Prostate gland (tissue), 2 donors: ENCODE measurements around the gene SPTBN1. TPM values are rescaled to one million over a fixed set of nuclear protein-coding genes. Genes with fewer than 3 reads are reported as not detected.

ENCODE experiments used
- DNase-seq: peaks from one replicate; pipeline ENCODE4 v3.0.0-alpha.2; 2019; ENCODE audit warnings: low spot score
- H3K27ac ChIP-seq, 2 donors: fragments of 200-600 bp; sonication (generic); 2 replicates each; pipeline ENCODE4 v1.5.1; 2017 to 2019
- H3K27me3 ChIP-seq: fragments of 200-600 bp; sonication (generic); replicated peaks from 2 replicates; pipeline ENCODE4 v1.5.1; 2019; ENCODE audit not compliant: insufficient read depth
- H3K36me3 ChIP-seq, 2 donors: fragments of 200-600 bp; sonication (generic); 1 replicate in 1 of 2; 2 replicates in 1 of 2; pipeline versions ENCODE4 v1.5.1 to v1.8.1; 2017 to 2019
- H3K4me1 ChIP-seq: fragments of 200-600 bp; sonication (generic); replicated peaks from 2 replicates; pipeline ENCODE4 v1.5.1; 2019
- H3K4me3 ChIP-seq, 2 donors: fragments of 200-600 bp; sonication (generic); 2 replicates each; pipeline ENCODE4 v1.5.1; 2017 to 2019
- H3K9me3 ChIP-seq: fragments of 200-600 bp; sonication (generic); 2 replicates; pipeline ENCODE4 v1.5.1; 2017
- CTCF ChIP-seq, 4 experiments: fragments of 200-600 bp in 2 of 4; fragments of 450-650 bp in 2 of 4; sonication (generic) in 2 of 4; IDR thresholded peaks; 1 replicate in 3 of 4; 2 replicates in 1 of 4; pipeline ENCODE4 v1.5.1; 2016 to 2019; ENCODE audit warnings: antibody characterized with exemption in 4 of 4, mild to moderate bottlenecking in 2 of 4, moderate library complexity in 2 of 4
- POLR2A ChIP-seq: fragments of 450-650 bp; IDR thresholded peaks from one replicate; pipeline ENCODE4 v1.6.1; 2016; ENCODE audit warnings: antibody characterized with exemption, mild to moderate bottlenecking
- POLR2AphosphoS5 ChIP-seq: sonication (generic); formaldehyde crosslinking; IDR thresholded peaks from one replicate; pipeline ENCODE4 v1.6.1; 2017; ENCODE audit warnings: antibody characterized with exemption
- WGBS: methylation state at CpG from one replicate; pipeline ENCODE4 v1.1.5; 2018; 5-methylcytosine and 5-hydroxymethylcytosine counted together
- intact Hi-C: fragments of 100-400 bp; cut with DNase I; formaldehyde crosslinking; loops from one replicate; pipeline ENCODE4 v1.14.2; 2022
- total RNA-seq, 2 donors: library from RNA; depleted of rRNA; stranded (reverse); fragments of >200 nt; gene quantifications; one replicate each; pipeline ENCODE4 v1.1.0, GENCODE V29; 2016

Gene SPTBN1
- total RNA-seq, 2 donors from 2014 or later = 146 to 348 TPM

DNA sequence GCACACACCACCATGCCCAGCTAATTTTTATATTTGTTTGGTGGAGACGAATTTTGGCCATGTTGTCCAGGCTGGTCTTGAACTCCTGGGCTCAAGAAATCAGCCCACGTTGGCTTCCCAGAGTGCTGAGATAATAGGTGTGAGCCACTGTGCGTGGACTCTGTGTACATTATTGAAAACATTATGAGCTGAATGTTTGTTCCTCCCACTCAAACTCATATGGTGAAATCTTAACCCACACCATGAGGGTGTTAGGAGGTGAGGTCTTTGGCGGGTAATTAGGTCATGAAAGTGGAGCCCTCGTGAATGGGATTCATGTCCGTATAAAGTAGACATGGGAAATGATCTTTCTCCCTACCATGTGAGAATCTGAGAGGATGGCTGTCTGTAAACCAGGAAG, 83.6 kb downstream of the SPTBN1 start:
- DNase-seq = no peak
- WGBS = 92% methylated on average over 6 of the region's 6 CpGs
- H3K4me3 ChIP-seq = no peak overlapping the region
- H3K9me3 ChIP-seq = no peaks in the 10 kb centered on the region
- no peak for TF ChIP-seq POLR2AphosphoS5
- no peak for TF ChIP-seq POLR2A
- no peak for TF ChIP-seq CTCF (IDR thresholded peaks at IDR 0.05)
- no peaks in the 10 kb centered on the region for H3K4me1 ChIP-seq
- no peaks in the 10 kb centered on the region for H3K27me3 ChIP-seq
- peaks cover 0 to under 1% of the 10 kb centered on the region in 2 donors for H3K36me3 ChIP-seq
- intact Hi-C loops = no loop called here
- H3K27ac ChIP-seq = no peak overlapping the region

DNA sequence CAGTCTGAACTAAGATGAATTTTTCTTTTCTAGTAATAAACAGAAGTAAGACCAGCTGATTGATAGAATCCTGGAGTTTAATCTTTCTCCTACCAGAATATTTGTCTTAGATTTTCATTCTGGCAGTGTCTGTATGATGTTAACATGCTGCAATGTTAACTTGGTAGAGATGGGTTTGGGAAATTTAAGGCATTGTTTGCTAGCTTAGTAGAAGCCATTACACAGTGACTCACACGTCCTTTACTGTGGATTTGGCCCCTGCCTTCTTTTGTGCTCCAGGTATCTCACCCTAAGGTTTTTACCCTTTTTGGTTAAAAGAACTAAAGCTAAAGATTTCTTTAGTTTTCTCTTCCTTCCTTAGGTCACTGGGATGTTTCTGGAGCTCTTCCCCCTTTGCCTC, 84.1 kb downstream of the SPTBN1 start:
- Histone ChIP-seq H3K4me1 (no peaks in the 10 kb centered on the region), H3K9me3 (no peaks in the 10 kb centered on the region), H3K27ac (no peak overlapping the region), H3K4me3 (no peak overlapping the region), H3K36me3 (no peaks in the 10 kb centered on the region), H3K27me3 (no peaks in the 10 kb centered on the region)
- no peak for DNase-seq
- WGBS = 70% methylated on average over 1 of the region's 1 CpG
- TF ChIP-seq POLR2A (no peak), CTCF (IDR thresholded peaks at IDR 0.05) (no peak), POLR2AphosphoS5 (no peak)
- intact Hi-C loops = no loop called here

GRCh38 chr2:54541995-54542394, 85.9 kb downstream of the SPTBN1 start:
- Histone ChIP-seq H3K36me3 (no peaks in the 10 kb centered on the region), H3K4me1 (peaks cover 2% of the 10 kb centered on the region), H3K27me3 (no peaks in the 10 kb centered on the region), H3K27ac (no peak overlapping the region), H3K9me3 (no peaks in the 10 kb centered on the region), H3K4me3 (no peak overlapping the region)
- intact Hi-C loops = no loop called here
- WGBS = 69% methylated on average over 4 of the region's 4 CpGs
- TF ChIP-seq POLR2A (no peak), POLR2AphosphoS5 (no peak), CTCF (IDR thresholded peaks at IDR 0.05) (no peak)
- no peak for DNase-seq

DNA sequence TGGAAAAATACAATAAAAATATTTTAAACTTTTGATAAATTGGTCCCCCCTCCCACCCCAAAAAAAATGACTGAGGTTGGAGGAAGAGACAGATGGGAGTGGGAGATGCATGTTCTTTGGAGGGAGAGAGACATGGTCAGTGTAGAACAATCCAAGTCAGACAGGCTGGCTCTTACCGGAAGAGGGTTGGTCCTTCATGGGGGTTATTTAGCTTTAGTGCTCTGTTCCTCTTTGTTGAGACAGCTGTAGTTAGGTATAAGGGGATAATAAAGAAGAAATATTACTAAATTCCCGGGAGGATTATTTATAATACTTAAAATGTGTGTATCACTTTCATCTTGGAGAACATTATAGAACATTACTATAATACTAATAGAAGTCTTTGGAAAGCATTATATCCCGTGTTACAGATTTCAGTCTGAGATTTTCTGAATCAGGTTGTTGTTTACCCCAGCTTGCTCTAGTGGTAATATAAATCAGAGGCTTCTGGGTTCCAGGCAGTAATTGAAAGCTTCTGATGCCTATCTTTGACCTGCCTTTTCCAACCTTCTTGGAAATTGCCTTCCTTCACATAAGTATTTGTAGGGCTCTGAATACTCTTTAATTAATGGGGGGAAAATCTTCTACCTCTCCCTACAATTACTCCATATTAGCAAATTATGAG, 87.7 kb downstream of the SPTBN1 start:
- Histone ChIP-seq H3K27me3 (no peaks in the 10 kb centered on the region), H3K9me3 (no peaks in the 10 kb centered on the region), H3K27ac (no peak overlapping the region), H3K4me1 (peaks cover 2% of the 10 kb centered on the region), H3K4me3 (no peak overlapping the region), H3K36me3 (no peaks in the 10 kb centered on the region)
- WGBS = 47% methylated on average over 3 of the region's 3 CpGs
- TF ChIP-seq CTCF (IDR thresholded peaks at IDR 0.05) = no peak
- TF ChIP-seq POLR2A = no peak
- TF ChIP-seq POLR2AphosphoS5 = no peak
- intact Hi-C loops = no loop called here
- no peak for DNase-seq

DNA sequence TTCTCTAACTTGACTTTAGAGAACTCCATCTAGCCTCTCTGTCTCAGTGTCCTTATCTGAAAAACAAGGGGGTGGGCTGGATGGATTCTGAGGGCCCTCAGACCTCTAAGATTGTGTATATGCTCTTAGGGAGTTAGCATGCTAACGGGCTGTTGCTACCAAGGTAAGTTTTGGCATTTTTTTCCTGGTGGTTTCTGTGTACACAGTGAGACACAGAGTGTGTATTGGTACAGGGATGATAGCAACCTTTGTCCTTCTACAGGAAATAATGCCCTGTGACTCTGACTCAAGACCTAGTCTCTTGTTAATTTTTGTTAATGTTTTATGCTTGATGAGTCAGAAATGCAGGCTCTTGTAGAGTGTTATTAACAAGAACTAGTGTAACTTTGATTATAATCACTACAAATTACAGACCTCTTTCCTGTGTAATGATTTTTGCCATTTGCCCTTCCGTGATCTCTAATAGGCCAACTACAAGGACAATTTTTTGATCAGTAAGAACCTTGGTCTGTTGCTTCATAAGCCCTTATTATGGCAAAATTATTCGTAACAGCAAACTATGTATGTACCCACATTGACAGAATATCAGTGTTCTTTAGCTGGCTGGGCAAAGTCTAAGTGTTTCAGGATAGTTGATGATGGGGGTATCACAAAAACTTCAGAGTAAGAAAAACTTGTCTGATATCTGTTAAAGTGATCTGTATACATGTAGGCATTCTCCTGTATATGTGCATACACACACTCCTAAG, 89.7 kb downstream of the SPTBN1 start:
- intact Hi-C loops = no loop called here
- Histone ChIP-seq H3K4me3 (no peak overlapping the region), H3K27me3 (no peaks in the 10 kb centered on the region), H3K36me3 (no peaks in the 10 kb centered on the region), H3K9me3 (no peaks in the 10 kb centered on the region), H3K27ac (no peak overlapping the region), H3K4me1 (peaks cover 2% of the 10 kb centered on the region)
- no peak for DNase-seq
- 65% methylated on average over 3 of the region's 3 CpGs for WGBS
- TF ChIP-seq POLR2AphosphoS5 = no peak
- no peak for TF ChIP-seq POLR2A
- no peak for TF ChIP-seq CTCF (IDR thresholded peaks at IDR 0.05)
